Kidney (tissue), 14 donors: ENCODE measurements around the gene GJB4. TPM values are rescaled to one million over a fixed set of nuclear protein-coding genes. Genes with fewer than 3 reads are reported as not detected.
A peak's percentile ranks its signal among the peaks of the same experiment; 100 is the strongest.

Experiments used
- DNase-seq, 5 donors: peaks; one replicate each; pipeline ENCODE4 v3.0.0-alpha.2; 2013 to 2020
- FAIRE-seq: peaks from 2 replicates; lab custom pipeline; 2012; peaks lifted over from hg19 to GRCh38; lab: Jason Lieb, UNC
- H3K27ac ChIP-seq, 2 donors: one replicate each; pipeline ENCODE4 v1.7.0; 2013; ENCODE audit warnings: low read depth in 2 of 2, low read length in 2 of 2, inconsistent platforms in 1 of 2
- H3K27me3 ChIP-seq: one replicate; pipeline ENCODE4 v1.7.1; 2013; ENCODE audit warnings: low read length, inconsistent platforms; ENCODE audit not compliant: control insufficient read depth, insufficient read depth
- H3K36me3 ChIP-seq, 3 donors: one replicate each; pipeline versions ENCODE4 v1.7.0 to v1.7.1; 2013; ENCODE audit warnings: low read length in 3 of 3, control low read depth in 1 of 3, inconsistent platforms in 1 of 3; ENCODE audit not compliant: insufficient read depth in 3 of 3, control insufficient read depth in 2 of 3
- H3K4me1 ChIP-seq, 3 donors: one replicate each; pipeline versions ENCODE4 v1.7.0 to v1.7.1; 2013; ENCODE audit warnings: low read length in 3 of 3, inconsistent platforms in 1 of 3, low read depth in 1 of 3; ENCODE audit not compliant: control insufficient read depth in 2 of 3, insufficient read depth in 2 of 3
- H3K4me3 ChIP-seq, 3 donors: one replicate each; pipeline versions ENCODE4 v1.7.0 to v1.8.1; 2013; ENCODE audit warnings: low read length in 3 of 3, control low read depth in 1 of 3, inconsistent platforms in 1 of 3
- H3K9ac ChIP-seq, 3 donors: one replicate each; pipeline versions ENCODE4 v1.7.0 to v1.7.1; 2013; ENCODE audit warnings: low read length in 3 of 3, control low read depth in 1 of 3, inconsistent platforms in 1 of 3
- H3K9me3 ChIP-seq, 3 donors: one replicate each; pipeline versions ENCODE4 v1.7.0 to v1.7.1; 2013; ENCODE audit warnings: low read length in 3 of 3, control low read depth in 1 of 3, inconsistent platforms in 1 of 3; ENCODE audit not compliant: control insufficient read depth in 2 of 3, insufficient read depth in 1 of 3
- intact Hi-C: fragments of 100-400 bp; cut with DNase I; formaldehyde crosslinking; loops from one replicate; pipeline ENCODE4 v1.11.1; 2022
- polyA plus RNA-seq: library from polyadenylated mRNA; stranded (reverse); fragments of 350-450 nt; fragmentation: Illumina TruSeq; extraction: RNeasy Lipid Tissue Mini Kit (QIAGEN cat#74804); gene quantifications from one replicate; pipeline ENCODE4 v1.2.3, GENCODE V29; 2014; ENCODE audit warnings: low read depth, low replicate concordance; ENCODE audit not compliant: insufficient read depth
- total RNA-seq: library from RNA; stranded (reverse); fragmentation: NEBNext Ultra II Directional; extraction: Animal tissue kit (Norgen Biotek cat#: 25700); gene quantifications from one replicate; pipeline ENCODE4 v1.2.1, GENCODE V29; 2021
- TF ChIP-seq, protein P1 (sequence below): IDR thresholded peaks from 3 replicates; pipeline ENCODE4 v1.5.1; 2012; ENCODE audit warnings: mild to moderate bottlenecking, moderate library complexity, borderline replicate concordance; ENCODE audit not compliant: insufficient read depth; ENCODE audit errors: extremely low read depth
- donor health status: control.
- donor health status: control.
- donor health status: control.
- donor health status: control.
- donor health status: control.
- donor health status: DM: yes; HTN: yes; CAD: no.
- donor health status: Normal renal cell carcinoma (clear cell type).

Gene GJB4
- total and polyA plus RNA-seq, 2 donors from 2014 or later = 0.50 TPM; not detected in 1

DNA sequence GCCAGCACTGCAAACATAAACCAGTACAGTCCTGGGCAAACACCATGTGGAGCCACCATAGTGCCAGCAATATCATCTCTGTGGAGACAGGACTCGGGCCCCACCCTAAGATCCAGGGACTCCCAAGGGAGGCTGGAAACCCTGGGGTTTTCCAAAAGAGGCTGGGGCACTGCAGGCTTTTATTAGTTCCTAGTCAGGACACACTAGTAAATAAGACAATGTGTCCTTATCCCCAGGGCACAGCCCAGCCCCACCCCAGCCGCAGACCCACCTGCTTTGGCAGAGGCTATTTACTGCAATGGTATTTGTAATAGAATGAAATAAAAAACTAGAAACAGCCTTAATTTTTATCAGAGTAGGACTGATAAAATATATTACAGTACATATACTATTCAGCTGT, 21.0 kb downstream of the GJB4 start:
- FAIRE-seq (no peak), DNase-seq (no peak)
- no peak overlapping the region for H3K27ac ChIP-seq
- no peaks in the 10 kb centered on the region for H3K9me3 ChIP-seq
- H3K9ac ChIP-seq = no peak overlapping the region
- H3K36me3 ChIP-seq = no peaks in the 10 kb centered on the region
- peaks cover 9% of the 10 kb centered on the region for H3K27me3 ChIP-seq
- TF ChIP-seq, protein P1, sequence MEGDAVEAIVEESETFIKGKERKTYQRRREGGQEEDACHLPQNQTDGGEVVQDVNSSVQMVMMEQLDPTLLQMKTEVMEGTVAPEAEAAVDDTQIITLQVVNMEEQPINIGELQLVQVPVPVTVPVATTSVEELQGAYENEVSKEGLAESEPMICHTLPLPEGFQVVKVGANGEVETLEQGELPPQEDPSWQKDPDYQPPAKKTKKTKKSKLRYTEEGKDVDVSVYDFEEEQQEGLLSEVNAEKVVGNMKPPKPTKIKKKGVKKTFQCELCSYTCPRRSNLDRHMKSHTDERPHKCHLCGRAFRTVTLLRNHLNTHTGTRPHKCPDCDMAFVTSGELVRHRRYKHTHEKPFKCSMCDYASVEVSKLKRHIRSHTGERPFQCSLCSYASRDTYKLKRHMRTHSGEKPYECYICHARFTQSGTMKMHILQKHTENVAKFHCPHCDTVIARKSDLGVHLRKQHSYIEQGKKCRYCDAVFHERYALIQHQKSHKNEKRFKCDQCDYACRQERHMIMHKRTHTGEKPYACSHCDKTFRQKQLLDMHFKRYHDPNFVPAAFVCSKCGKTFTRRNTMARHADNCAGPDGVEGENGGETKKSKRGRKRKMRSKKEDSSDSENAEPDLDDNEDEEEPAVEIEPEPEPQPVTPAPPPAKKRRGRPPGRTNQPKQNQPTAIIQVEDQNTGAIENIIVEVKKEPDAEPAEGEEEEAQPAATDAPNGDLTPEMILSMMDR = no peak
- H3K4me1 ChIP-seq = no peaks in the 10 kb centered on the region
- intact Hi-C loops = no loop called here
- H3K4me3 ChIP-seq = peak overlapping the region in 1 of 3 donors; percentile 29

DNA sequence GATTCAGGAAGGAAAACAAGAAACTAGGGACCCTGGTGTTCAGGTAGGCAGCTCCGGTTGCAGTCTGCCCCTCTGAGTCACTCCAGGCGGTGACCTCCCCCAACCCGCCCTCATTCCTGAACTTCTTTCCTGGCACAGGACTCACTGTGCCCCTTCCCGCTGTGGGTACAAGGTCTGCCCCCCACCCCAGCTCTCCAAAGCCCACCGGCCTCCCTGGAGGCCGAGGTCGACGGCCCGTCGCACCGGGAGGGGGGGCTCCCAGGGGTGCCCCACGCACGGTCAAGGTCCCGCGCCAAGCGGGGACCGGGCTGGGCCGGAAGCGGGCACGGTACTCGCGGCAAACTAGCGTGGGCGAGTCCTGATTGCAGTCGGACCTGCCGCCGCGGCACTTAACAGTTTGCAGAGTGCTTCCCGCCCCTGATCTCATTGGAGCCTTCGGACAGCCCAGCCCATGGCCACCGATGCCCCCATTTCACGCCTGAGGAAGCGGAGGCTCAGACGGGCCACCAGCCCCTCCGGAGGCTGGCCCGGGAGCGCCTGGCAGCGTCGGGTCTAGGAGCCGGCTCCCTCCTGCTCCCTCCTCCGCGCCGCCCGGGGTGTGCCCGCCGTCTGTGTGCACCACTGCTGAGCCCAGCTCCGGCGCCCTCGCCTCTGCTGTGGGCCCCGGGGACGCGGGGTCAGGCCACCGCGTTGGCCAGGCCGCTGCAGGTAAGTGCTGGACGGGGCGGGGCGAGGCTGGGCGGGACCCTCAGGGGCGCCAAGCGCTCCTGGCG, 21.7 kb downstream of the GJB4 start, which contains the start of gene GJB3:
GJB3 (plus strand) TSS at position 144 of the 773 bp plus-strand sequence. CDS start 3,549 bp downstream, outside the sequence.
- TF ChIP-seq, protein P1 = no peak
- Histone ChIP-seq H3K9ac (no peak within 1 kb of the TSS), H3K4me3 (peak within 1 kb of the TSS in 1 of 3 donors; percentile 29), H3K36me3 (no peaks in the 10 kb centered on the region), H3K4me1 (no peaks in the 10 kb centered on the region), H3K9me3 (no peaks in the 10 kb centered on the region), H3K27ac (no peak within 1 kb of the TSS), H3K27me3 (peaks cover 9% of the 10 kb centered on the region)
- DNase-seq = peak in 2 of 5 donors; percentile 19 to 21
- intact Hi-C loops = no loop called here
- no peak for FAIRE-seq

DNA sequence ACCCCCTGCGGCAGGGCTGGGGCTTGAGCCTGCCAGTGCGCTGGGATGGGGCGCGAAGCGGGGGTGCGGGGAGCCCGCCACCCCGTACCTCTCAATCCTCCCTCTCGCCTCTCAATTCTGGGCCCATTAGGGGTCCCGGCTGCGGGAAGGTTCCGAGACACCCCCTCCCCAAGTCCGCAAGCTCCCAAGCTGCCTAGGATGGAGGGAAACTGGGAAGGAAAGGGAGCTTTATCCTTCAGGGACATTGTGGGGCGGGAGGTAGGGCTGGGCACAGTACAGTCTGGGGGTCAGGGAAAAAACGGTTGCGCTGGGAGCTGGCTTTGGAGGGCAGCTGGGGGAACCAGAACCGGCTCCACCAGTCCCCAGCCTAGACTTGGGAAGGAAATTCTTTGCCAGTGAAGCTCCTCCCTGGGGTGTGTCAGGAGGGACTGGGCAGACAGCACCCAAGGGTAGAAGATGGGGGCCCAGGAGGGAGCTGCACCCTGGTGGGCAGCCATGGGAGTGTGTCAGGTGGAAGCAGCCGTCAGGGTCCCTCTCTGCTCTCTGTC, 22.4 kb downstream of the GJB4 start:
- Histone ChIP-seq H3K9me3 (no peaks in the 10 kb centered on the region), H3K4me3 (no peak overlapping the region), H3K4me1 (no peaks in the 10 kb centered on the region), H3K36me3 (no peaks in the 10 kb centered on the region), H3K9ac (no peak overlapping the region), H3K27ac (no peak overlapping the region), H3K27me3 (peaks cover 9% of the 10 kb centered on the region)
- intact Hi-C loops = no loop called here
- TF ChIP-seq, protein P1 = no peak
- DNase-seq (peak in 2 of 5 donors; percentile 17 to 31), FAIRE-seq (no peak)
